Astrocyte of the spinal cord (primary cell): ENCODE results near the gene KMT2C.

Source experiments
- DNase-seq: peaks from one replicate; pipeline ENCODE4 v3.0.0; 2011; ENCODE audit warnings: low read depth, low spot score
- H3K4me3 ChIP-seq: 2 replicates; pipeline ENCODE4 v1.5.1; 2011; ENCODE audit warnings: low read depth, mild to moderate bottlenecking, low read length, moderate library complexity
- CTCF ChIP-seq: IDR thresholded peaks from 2 replicates; pipeline ENCODE4 v1.5.1; 2012; ENCODE audit warnings: low read depth, mild to moderate bottlenecking, low read length, inconsistent platforms
- in situ Hi-C: cut with HindIII; loops from 2 replicates; pipeline ENCODE4 v1.10.0; 2017; ENCODE audit warnings: low sequenced_read_pairs

Gene KMT2C

GRCh38 chr7:152351168-152351567, 84.6 kb downstream of the KMT2C start:
- H3K4me3 ChIP-seq = no peak overlapping the region
- in situ Hi-C loops = no loop called here
- TF ChIP-seq CTCF = no peak
- no peak for DNase-seq

GRCh38 chr7:152347888-152348287, 87.9 kb downstream of the KMT2C start:
- H3K4me3 ChIP-seq = no peak overlapping the region
- no peak for TF ChIP-seq CTCF
- in situ Hi-C loops = no loop called here
- DNase-seq = no peak

- no peak for TF ChIP-seq CTCF
- no peak for DNase-seq
- in situ Hi-C loops = no loop called here
- no peak overlapping the region for H3K4me3 ChIP-seq
Observed at GRCh38 chr7:152344253-152344652, 91.5 kb downstream of the KMT2C start.

DNA sequence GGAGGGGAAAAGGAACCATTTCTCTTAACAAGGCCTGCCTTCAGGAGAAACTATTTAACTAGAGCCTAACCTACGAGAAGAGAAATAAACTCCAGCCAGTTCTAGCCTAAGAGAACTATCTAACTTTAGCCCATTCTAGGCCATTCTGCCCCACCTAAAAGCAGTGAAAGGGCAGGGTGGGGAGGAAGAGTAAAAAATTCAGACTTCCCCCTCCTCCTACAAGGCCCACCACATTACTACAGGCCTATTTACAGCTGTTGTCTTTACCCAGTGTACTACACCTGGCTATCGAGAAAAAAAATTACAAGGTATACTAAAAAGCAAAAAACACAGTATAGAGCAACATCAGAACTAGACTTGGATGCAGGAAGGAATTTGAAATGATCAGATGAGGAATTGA, 93.0 kb downstream of the KMT2C start:
- no peak overlapping the region for H3K4me3 ChIP-seq
- DNase-seq = no peak
- in situ Hi-C loops = no loop called here
- no peak for TF ChIP-seq CTCF

- in situ Hi-C loops = no loop called here
Observed at GRCh38 chr7:152341914-152342236, 93.9 kb downstream of the KMT2C start.

DNA sequence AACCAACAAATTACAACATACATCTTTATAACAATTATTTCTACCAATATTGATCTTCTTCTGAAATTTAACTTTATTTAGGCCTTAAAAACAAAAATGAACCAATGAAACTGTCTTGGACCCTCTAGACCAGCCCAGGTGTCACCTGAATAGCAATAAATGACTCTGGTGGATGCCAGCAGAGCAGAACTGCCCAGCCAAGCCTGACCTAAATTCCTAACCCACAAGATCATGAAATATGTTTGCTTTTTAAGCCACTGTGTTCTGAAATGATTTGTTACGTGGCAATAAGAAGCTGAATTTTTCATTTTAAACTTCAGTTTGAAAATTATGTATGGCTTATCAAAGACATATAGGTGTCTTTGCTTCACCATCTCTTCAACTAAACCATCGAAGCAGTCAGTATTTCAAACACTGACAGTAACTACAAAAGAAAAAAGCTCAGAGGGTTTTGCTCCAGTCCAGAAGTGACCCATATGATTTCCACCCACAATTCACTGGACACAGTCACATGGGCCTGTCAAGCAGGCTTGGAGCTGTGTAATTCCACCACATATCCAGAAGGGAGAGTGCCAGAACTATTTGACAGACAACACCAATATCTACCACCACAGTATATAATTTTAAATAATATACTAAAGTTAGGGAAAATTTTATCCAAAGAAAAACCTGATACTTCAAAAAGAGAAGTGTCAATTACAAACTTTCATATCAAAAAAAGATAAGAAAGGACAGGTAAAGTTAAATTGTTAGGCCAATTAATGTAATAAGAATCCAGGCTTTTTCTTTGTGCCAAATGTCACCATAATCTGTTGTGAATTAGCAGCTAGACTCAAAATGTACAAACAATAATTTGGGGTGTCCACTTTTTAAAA, 94.5 kb downstream of the KMT2C start:
- TF ChIP-seq CTCF = peak; percentile 61
- in situ Hi-C loops = no loop called here
- H3K4me3 ChIP-seq = no peak overlapping the region
- DNase-seq = peak; percentile 68

More at GRCh38 chr7:152341914-152342236, 93.9 kb downstream of the KMT2C start:
- no peak overlapping the region for H3K4me3 ChIP-seq
- TF ChIP-seq CTCF = no peak
- no peak for DNase-seq
